Spleen (tissue), 7 donors: ENCODE data around the gene RIPPLY3.

Experiments used
- POLR2A ChIP-seq, 3 donors: fragments of 450-650 bp; IDR thresholded peaks; one replicate each; pipeline ENCODE4 v1.5.1; 2017; ENCODE audit warnings: antibody characterized with exemption in 3 of 3, mild to moderate bottlenecking in 1 of 3
- POLR2AphosphoS5 ChIP-seq, 3 donors: sonication (generic); formaldehyde crosslinking; IDR thresholded peaks; one replicate each; pipeline ENCODE4 v1.5.1; 2017; ENCODE audit warnings: antibody characterized with exemption in 3 of 3
- TF ChIP-seq, protein P1 (sequence below), 11 experiments: fragments of 200-600 bp in 7 of 11; fragments of 450-650 bp in 4 of 11; sonication (generic) in 4 of 11; IDR thresholded peaks in 8 of 11; conservative IDR thresholded peaks in 3 of 11; 1 replicate in 7 of 11; 2 replicates in 4 of 11; pipeline versions ENCODE4 v1.4.0 to v1.8.0; 2016 to 2021; ENCODE audit warnings: antibody characterized with exemption in 11 of 11, inconsistent platforms in 4 of 11, mild to moderate bottlenecking in 1 of 11
- donor health status: DM: no; HTN: no; CAD: no; lungs with moderate emphysema.
- donor health status: DM: no; HTN: no; CAD: no.
- donor health status: DM: no; HTN: no; CAD: no.

- TF ChIP-seq, protein P1, sequence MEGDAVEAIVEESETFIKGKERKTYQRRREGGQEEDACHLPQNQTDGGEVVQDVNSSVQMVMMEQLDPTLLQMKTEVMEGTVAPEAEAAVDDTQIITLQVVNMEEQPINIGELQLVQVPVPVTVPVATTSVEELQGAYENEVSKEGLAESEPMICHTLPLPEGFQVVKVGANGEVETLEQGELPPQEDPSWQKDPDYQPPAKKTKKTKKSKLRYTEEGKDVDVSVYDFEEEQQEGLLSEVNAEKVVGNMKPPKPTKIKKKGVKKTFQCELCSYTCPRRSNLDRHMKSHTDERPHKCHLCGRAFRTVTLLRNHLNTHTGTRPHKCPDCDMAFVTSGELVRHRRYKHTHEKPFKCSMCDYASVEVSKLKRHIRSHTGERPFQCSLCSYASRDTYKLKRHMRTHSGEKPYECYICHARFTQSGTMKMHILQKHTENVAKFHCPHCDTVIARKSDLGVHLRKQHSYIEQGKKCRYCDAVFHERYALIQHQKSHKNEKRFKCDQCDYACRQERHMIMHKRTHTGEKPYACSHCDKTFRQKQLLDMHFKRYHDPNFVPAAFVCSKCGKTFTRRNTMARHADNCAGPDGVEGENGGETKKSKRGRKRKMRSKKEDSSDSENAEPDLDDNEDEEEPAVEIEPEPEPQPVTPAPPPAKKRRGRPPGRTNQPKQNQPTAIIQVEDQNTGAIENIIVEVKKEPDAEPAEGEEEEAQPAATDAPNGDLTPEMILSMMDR (IDR thresholded peaks at IDR 0.05 in 8 of 11, conservative IDR thresholded peaks at IDR 0.05 in 3 of 11) = no peak
- TF ChIP-seq POLR2AphosphoS5 (IDR thresholded peaks at IDR 0.05) (no peak), POLR2A (IDR thresholded peaks at IDR 0.05) (no peak)
Measured at GRCh38 chr21:36981977-36982700, 24.4 kb upstream of the RIPPLY3 start.
